Glutamatergic neuron (in vitro differentiated cells): ENCODE data around the gene DGKD. TPM values are rescaled to one million over a fixed set of nuclear protein-coding genes. Genes with fewer than 3 reads are reported as not detected.

ENCODE experiments used
- DNase-seq: peaks from one replicate; pipeline ENCODE4 v3.0.0; 2022
- H3K27ac Mint-ChIP-seq: one replicate; pipeline ENCODE4 v1.8.0; 2020; ENCODE audit warnings: mild to moderate bottlenecking, mixed read lengths, inconsistent platforms; ENCODE audit not compliant: unreplicated experiment
- H3K27me3 Mint-ChIP-seq: one replicate; pipeline ENCODE4 v1.8.0; 2020; ENCODE audit warnings: mild to moderate bottlenecking, moderate library complexity, mixed read lengths, inconsistent platforms; ENCODE audit not compliant: unreplicated experiment
- H3K36me3 Mint-ChIP-seq: one replicate; pipeline ENCODE4 v1.8.0; 2020; ENCODE audit warnings: mild to moderate bottlenecking, mixed read lengths, inconsistent platforms; ENCODE audit not compliant: unreplicated experiment
- H3K4me1 Mint-ChIP-seq: one replicate; pipeline ENCODE4 v1.8.0; 2020; ENCODE audit warnings: mild to moderate bottlenecking, low read depth, mixed read lengths, inconsistent platforms; ENCODE audit not compliant: unreplicated experiment
- H3K4me3 Mint-ChIP-seq: one replicate; pipeline ENCODE4 v1.8.0; 2020; ENCODE audit warnings: mild to moderate bottlenecking, mixed read lengths, inconsistent platforms; ENCODE audit not compliant: unreplicated experiment
- H3K9me3 Mint-ChIP-seq: one replicate; pipeline ENCODE4 v1.8.0; 2020; ENCODE audit warnings: mild to moderate bottlenecking, moderate library complexity, mixed read lengths, inconsistent platforms; ENCODE audit not compliant: unreplicated experiment
- total RNA-seq: library from RNA; stranded (reverse); fragmentation: NEBNext Ultra II Directional; extraction: Animal tissue kit (Norgen Biotek cat#: 25700); gene quantifications from one replicate; pipeline ENCODE4 v1.2.1, GENCODE V29; 2021; ENCODE audit not compliant: unreplicated experiment
- TF ChIP-seq, protein P1 (sequence below): fragments of 200-600 bp; sonication (generic); IDR thresholded peaks from one replicate; pipeline ENCODE4 v1.5.0; 2021; ENCODE audit not compliant: partially characterized antibody, unreplicated experiment

Gene DGKD
- total RNA-seq, 1 donor from 2014 or later, result 67.6 TPM

DNA sequence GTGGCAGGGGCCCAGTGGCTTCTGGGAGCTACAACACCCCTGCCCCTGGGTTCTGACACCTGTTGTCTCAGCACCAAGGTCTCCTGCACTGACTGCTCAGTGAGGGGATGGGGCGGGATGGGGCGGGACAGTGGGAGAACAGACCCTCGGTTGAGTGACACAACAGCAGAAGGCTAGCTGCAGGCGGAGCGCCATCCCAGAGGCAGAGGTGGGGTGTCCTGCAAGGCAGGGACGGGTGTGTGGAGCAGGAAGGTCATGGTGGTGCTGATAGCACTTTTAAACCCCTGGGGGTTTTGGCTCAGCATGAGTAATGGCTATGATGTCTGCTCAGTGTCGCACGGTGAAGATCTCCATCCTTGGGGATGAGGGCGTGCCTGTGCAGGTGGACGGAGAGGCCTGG is 105.1 kb downstream of the DGKD start:
- H3K9me3 Mint-ChIP-seq, result peaks cover 7% of the 10 kb centered on the region
- H3K36me3 Mint-ChIP-seq, result peaks cover 13% of the 10 kb centered on the region

DNA sequence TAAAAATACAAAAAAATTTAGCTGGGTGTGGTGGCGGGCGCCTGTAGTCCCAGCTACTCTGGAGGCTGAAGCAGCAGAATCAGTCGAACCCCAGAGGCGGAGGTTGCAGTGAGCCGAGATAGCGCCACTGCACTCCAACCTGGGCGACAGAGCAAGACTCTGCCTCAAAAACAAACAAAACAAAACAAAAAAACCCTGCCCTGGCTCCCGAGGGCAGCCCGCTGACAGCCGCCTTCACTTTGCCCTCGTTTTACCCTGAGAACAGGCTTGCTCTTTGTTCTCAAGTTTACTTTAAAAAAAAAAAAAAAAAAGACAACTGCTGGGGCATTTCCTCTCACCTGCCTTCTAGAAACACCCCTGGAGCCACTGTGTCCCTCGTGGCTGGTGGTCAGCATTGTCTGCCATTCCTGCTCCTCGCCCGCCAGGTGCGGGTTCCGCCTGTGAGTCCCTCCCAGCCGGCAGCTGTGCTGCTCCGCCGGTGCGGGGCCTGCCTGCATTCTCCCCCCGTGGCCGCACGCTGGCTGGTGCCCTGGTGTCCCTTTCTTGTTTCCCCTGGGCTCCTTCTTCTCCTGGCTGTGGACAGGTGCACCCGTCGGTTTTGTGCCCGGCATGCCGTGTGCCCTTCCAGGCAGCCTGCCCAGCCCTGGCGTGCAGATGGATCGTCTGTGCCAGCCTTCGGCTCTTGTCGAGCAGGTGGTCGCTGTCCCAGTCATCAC is 106.6 kb downstream of the DGKD start:
- DNase-seq, result no peak
- H3K4me1 Mint-ChIP-seq, result no peaks in the 10 kb centered on the region
- no peak overlapping the region for H3K27ac Mint-ChIP-seq
- no peak overlapping the region for H3K4me3 Mint-ChIP-seq
- TF ChIP-seq, protein P1, sequence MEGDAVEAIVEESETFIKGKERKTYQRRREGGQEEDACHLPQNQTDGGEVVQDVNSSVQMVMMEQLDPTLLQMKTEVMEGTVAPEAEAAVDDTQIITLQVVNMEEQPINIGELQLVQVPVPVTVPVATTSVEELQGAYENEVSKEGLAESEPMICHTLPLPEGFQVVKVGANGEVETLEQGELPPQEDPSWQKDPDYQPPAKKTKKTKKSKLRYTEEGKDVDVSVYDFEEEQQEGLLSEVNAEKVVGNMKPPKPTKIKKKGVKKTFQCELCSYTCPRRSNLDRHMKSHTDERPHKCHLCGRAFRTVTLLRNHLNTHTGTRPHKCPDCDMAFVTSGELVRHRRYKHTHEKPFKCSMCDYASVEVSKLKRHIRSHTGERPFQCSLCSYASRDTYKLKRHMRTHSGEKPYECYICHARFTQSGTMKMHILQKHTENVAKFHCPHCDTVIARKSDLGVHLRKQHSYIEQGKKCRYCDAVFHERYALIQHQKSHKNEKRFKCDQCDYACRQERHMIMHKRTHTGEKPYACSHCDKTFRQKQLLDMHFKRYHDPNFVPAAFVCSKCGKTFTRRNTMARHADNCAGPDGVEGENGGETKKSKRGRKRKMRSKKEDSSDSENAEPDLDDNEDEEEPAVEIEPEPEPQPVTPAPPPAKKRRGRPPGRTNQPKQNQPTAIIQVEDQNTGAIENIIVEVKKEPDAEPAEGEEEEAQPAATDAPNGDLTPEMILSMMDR, result no peak
- H3K36me3 Mint-ChIP-seq, result peaks cover 13% of the 10 kb centered on the region
- H3K27me3 Mint-ChIP-seq, result peaks cover 3% of the 10 kb centered on the region
- peaks cover 7% of the 10 kb centered on the region for H3K9me3 Mint-ChIP-seq

More for the DNA sequence above, 105.1 kb downstream of the DGKD start:
- Mint-ChIP-seq H3K27me3 (peaks cover 3% of the 10 kb centered on the region), H3K27ac (no peak overlapping the region), H3K4me1 (no peaks in the 10 kb centered on the region), H3K4me3 (no peak overlapping the region)
- TF ChIP-seq, protein P1, result no peak
- no peak for DNase-seq

DNA sequence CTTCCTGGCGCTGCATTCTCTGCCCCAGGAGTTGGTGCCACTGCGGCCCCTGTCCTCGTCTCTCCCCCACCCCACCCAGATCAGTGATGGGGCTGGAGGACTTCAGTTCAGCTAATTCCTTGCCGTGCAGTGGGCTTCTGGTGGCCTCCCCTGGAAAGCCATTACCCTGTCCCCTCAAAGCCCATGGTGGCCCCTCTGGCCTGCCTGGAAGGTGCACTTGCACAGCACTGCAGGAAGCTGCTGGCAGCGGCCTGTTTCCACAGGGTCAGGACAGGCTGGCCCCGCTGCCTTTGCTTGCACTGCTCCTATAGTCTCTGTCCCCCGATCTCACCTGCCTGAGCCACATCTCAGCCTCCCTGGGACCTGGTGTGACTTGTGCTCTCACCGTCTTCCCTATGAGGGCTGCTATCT is 107.2 kb downstream of the DGKD start:
- Mint-ChIP-seq H3K36me3 (peaks cover 16% of the 10 kb centered on the region), H3K4me3 (no peak overlapping the region), H3K4me1 (no peaks in the 10 kb centered on the region), H3K9me3 (peaks cover 7% of the 10 kb centered on the region), H3K27ac (no peak overlapping the region), H3K27me3 (peaks cover 3% of the 10 kb centered on the region)
- TF ChIP-seq, protein P1, result no peak
- no peak for DNase-seq

DNA sequence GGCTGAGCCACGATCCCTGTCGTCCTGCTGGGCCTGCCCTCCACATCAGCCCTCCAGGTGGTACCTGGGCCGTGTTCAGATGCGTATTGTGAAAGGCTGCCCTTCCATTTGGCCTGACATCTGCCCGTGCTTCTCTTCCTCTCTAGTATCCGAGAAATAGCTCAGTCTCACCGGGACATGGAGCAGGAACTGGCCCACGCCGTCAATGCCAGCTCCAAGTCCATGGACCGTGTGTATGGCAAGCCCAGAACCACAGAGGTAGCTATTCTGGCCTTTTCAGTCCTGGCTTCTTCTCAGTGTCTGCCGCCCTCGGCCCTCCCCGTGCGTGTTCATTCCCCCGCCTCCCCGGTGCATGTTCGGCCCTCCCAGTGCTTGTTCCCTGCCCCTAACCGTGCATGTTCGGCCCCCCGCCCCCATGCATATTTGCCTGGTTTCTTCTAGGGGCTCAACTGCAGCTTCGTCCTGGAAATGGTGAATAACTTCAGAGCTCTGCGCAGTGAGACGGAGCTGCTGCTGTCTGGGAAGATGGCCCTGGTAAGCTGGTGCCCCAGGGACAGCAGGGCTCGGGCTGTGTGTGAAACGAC is 108.0 kb downstream of the DGKD start:
- Mint-ChIP-seq H3K9me3 (peaks cover 7% of the 10 kb centered on the region), H3K27ac (no peak overlapping the region), H3K4me3 (no peak overlapping the region), H3K4me1 (no peaks in the 10 kb centered on the region), H3K27me3 (peaks cover 3% of the 10 kb centered on the region), H3K36me3 (peaks cover 17% of the 10 kb centered on the region)
- DNase-seq, result peak; percentile 6
- TF ChIP-seq, protein P1, result no peak

DNA sequence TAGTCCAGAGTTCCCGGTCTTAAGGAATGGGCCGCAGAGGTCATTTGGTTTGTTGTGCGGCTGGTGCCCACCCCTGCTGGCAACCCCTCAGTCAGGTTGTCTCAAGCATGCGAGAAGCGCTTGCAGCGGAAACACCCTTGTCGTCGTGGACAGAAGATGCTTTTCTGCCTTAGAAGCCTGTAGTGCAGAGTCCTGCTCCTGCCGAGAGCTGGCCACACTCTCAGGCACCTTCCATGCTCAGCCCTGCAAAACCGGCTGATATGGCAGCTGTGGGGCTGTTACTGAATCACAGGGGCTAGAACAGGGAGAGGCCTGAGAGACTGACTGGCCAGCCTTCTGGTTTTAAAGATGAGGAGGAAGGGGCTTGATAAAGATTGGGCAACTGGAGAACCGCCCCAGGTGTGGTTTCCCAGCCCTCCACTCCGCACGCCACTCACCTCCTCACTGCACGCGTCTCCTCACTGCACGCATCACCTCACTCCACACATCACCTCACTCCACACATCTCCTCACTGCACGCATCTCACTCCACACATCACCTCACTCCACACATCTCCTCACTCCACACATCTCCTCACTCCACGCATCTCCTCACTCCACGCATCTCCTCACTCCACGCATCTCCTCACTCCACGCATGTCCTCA is 108.7 kb downstream of the DGKD start:
- TF ChIP-seq, protein P1, result no peak
- peak; percentile 4 for DNase-seq
- peaks cover 3% of the 10 kb centered on the region for H3K27me3 Mint-ChIP-seq
- no peak overlapping the region for H3K4me3 Mint-ChIP-seq
- H3K9me3 Mint-ChIP-seq, result peaks cover 7% of the 10 kb centered on the region
- no peaks in the 10 kb centered on the region for H3K4me1 Mint-ChIP-seq
- H3K36me3 Mint-ChIP-seq, result peaks cover 17% of the 10 kb centered on the region
- H3K27ac Mint-ChIP-seq, result no peak overlapping the region
